ENCODE measurements around the gene RFX3. TPM values are rescaled to one million over a fixed set of nuclear protein-coding genes. Genes with fewer than 3 reads are reported as not detected.

RFX3 gene
- total and polyA plus RNA-seq, 2 donors (not counting 3 experiments of a cell fraction or from before 2014, with no cell fraction given) = 4.8 to 10.5 TPM

DNA sequence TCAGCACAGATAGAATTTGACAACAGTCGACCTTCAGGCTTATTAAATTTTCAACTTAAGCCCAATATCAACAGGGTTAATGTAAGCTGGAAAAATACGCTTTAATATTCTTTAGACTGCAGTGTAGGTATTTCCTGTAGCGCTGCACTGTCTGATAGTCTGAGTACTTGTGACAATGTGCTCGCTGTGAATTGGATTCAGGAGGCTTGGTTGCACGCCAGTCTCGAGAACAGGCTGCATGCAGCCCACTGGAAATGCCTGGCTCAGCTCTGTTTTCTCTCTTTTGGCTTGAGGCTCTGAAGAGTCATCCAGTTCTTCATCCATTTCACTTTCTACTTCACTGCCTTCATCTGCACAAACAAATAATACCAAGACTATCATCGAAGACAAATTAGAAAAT, 300.9 kb downstream of the RFX3 start:
- H3K79me2 ChIP-seq (ENCODE audit: control insufficient read depth, insufficient read depth, low read length) = no peaks in the 10 kb centered on the region
- TF ChIP-seq MYC (IDR thresholded peaks at IDR 0.05; ENCODE audit: low read depth, low read length) = no peak
- TF ChIP-seq FOS (IDR thresholded peaks at IDR 0.05; ENCODE audit: borderline replicate concordance, insufficient read depth, low read length) = no peak
- no peak for TF ChIP-seq GATA2 (IDR thresholded peaks at IDR 0.05; ENCODE audit: insufficient read depth, insufficient read length, low read depth, low read length)
- TF ChIP-seq POLR2AphosphoS5 (IDR thresholded peaks at IDR 0.05; ENCODE audit: insufficient read depth, low read depth, low read length) = no peak
- TF ChIP-seq, protein P1, sequence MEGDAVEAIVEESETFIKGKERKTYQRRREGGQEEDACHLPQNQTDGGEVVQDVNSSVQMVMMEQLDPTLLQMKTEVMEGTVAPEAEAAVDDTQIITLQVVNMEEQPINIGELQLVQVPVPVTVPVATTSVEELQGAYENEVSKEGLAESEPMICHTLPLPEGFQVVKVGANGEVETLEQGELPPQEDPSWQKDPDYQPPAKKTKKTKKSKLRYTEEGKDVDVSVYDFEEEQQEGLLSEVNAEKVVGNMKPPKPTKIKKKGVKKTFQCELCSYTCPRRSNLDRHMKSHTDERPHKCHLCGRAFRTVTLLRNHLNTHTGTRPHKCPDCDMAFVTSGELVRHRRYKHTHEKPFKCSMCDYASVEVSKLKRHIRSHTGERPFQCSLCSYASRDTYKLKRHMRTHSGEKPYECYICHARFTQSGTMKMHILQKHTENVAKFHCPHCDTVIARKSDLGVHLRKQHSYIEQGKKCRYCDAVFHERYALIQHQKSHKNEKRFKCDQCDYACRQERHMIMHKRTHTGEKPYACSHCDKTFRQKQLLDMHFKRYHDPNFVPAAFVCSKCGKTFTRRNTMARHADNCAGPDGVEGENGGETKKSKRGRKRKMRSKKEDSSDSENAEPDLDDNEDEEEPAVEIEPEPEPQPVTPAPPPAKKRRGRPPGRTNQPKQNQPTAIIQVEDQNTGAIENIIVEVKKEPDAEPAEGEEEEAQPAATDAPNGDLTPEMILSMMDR (IDR thresholded peaks at IDR 0.05; ENCODE audit: extremely low read depth in 1 of 2, insufficient read depth in 1 of 2, low read depth in 1 of 2, low read length in 2 of 2) = no peak
- TF ChIP-seq, protein P2, sequence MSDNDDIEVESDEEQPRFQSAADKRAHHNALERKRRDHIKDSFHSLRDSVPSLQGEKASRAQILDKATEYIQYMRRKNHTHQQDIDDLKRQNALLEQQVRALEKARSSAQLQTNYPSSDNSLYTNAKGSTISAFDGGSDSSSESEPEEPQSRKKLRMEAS (IDR thresholded peaks at IDR 0.05; ENCODE audit: insufficient read depth, insufficient read length) = no peak
- TF ChIP-seq POLR2A (IDR thresholded peaks at IDR 0.05; ENCODE audit: low read depth, low read length) = no peak
- no peak for TF ChIP-seq EZH2 (IDR thresholded peaks at IDR 0.05; ENCODE audit: borderline replicate concordance, low read depth, low read length, severe bottlenecking)
- no peak for TF ChIP-seq JUN (IDR thresholded peaks at IDR 0.05; ENCODE audit: borderline replicate concordance, insufficient read depth, insufficient read length, low read depth)
- intact Hi-C loops (cut with micrococcal nuclease) (no loop called here), dilution Hi-C loops (cut with MboI; ENCODE audit: extremely low pct_ligation_motif_present, low sequenced_read_pairs) (no loop called here)
- no peaks in the 10 kb centered on the region for H3K27me3 ChIP-seq (ENCODE audit: control insufficient read depth in 2 of 2, insufficient read depth in 2 of 2, low read length in 2 of 2)
- H3K4me3 ChIP-seq (replicated peaks in 1 of 3; ENCODE audit: insufficient read depth in 1 of 3, low read depth in 1 of 3, low read length in 3 of 3) = no peak overlapping the region
- CTCF ChIA-PET = interaction anchor here (1.0 to 3.8 kb wide), 5 partner anchors 16 to 368 kb away, joined by 3 to 21 read pairs (median 4); no protein-coding TSS in a partner anchor
- no peaks in the 10 kb centered on the region for H3K9me1 ChIP-seq (replicated peaks; ENCODE audit: control insufficient read depth, extremely low read depth, insufficient read depth, low read length)
- H3K4me1 ChIP-seq (ENCODE audit: control insufficient read depth, extremely low read depth, insufficient read depth, low read length) = peaks cover 7% of the 10 kb centered on the region
- no peaks in the 10 kb centered on the region for H3K36me3 ChIP-seq (ENCODE audit: control insufficient read depth in 2 of 2, extremely low read depth in 1 of 2, insufficient read depth in 2 of 2, low read length in 2 of 2)
- H3K9ac ChIP-seq (replicated peaks; ENCODE audit: extremely low read depth, insufficient read depth, low read length) = no peak overlapping the region
- no peak for FAIRE-seq
- H3K9me3 ChIP-seq (replicated peaks; ENCODE audit: control insufficient read depth, insufficient read depth, low read length) = no peaks in the 10 kb centered on the region
- H3K4me2 ChIP-seq (ENCODE audit: insufficient read depth, low read length) = no peak overlapping the region
- POLR2A ChIA-PET = no interaction called here
- DNase-seq (ENCODE audit: low read depth, low spot score) = peak; percentile 37
- BruUV-seq (replicated peaks) = no TSS peak
- H2AFZ ChIP-seq (ENCODE audit: low read depth, low read length) = no peak overlapping the region
- H3K27ac ChIP-seq (ENCODE audit: insufficient read depth, low read depth, low read length) = no peak overlapping the region
- no peaks in the 10 kb centered on the region for H4K20me1 ChIP-seq (replicated peaks; ENCODE audit: control insufficient read depth, extremely low read depth, insufficient read depth, low read length)
